Measurements from ENCODE around the gene FAN1.

FAN1 gene

DNA sequence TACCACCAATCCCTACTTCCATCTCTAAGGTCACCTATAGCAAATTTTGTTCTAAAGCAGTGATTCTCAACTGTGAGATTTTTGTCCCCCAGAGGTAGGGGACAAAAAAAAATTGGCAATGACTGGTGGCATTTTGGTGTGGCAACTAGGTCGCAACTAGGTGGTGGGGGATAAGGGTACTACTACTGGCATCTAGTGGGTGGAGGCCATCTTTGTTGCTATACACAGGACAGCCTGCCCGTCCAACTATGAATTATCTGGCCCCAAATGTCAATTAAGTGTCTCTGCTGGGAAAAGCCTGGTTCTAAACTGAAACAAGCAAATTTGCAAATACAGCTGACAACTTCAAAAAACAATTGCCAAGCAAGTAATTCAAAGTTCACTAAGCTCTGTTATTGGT is 86.3 kb downstream of the FAN1 start:
- Histone ChIP-seq H3K36me3 (ENCODE audit: control insufficient read depth, insufficient read depth, low read length) (peaks cover 26% of the 10 kb centered on the region), H3K4me1 (ENCODE audit: control insufficient read depth, insufficient read depth, low read length) (0 out of 2 replicates have a peak, but pooled peaks cover 3% of the 10 kb centered on the region), H3K4me3 (ENCODE audit: low read depth, low read length) (peak overlapping the region; percentile 96), H3K27me3 (ENCODE audit: control insufficient read depth, insufficient read depth, low read length) (no peaks in the 10 kb centered on the region), H3K9ac (ENCODE audit: low read length) (no peak overlapping the region), H3K9me3 (ENCODE audit: control insufficient read depth, insufficient read depth, low read depth, low read length) (no peaks in the 10 kb centered on the region), H3K27ac (ENCODE audit: low read depth, low read length) (no peak overlapping the region)

DNA sequence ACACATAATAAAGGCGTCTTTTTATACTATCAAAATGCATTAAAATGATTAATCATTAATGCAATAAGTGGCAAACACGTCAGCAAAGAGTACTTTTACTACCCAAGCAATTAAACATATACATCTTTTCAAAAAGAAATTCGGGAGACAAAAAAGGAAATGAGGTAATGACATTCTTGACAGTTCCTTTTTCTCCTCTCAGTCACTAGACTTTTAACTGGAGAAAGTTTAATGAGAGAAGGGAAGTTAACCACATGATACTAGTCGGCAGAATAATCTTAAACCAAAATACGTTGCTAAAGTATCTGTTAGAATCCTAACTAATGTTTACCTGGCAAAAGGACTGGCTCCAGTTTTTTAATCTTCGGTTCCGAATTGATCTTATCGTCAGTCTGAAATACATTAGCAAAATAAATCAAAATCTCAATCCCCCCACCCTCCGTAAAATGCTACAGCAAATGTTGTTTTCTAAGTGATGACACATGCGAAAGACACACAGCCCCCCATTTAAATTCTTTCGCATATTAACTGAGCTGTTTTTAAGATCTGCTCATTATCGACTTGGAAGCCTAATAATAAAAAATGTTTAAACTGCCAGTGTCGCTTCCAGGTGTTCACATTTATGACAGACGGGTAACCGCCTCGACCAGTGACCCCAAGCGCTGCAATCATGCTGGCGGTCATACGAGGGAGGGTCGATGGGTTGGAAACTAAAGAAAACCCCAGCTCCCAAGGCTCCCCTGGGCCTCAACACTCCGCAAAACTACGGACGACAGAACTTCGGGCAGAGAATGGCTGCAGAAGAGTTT is 86.9 kb downstream of the FAN1 start:
- peak overlapping the region; percentile 96 for H3K4me3 ChIP-seq (ENCODE audit: low read depth, low read length)
- no peaks in the 10 kb centered on the region for H3K27me3 ChIP-seq (ENCODE audit: control insufficient read depth, insufficient read depth, low read length)
- peak overlapping the region; percentile 93 for H3K9ac ChIP-seq (ENCODE audit: low read length)
- peaks cover 20% of the 10 kb centered on the region for H3K36me3 ChIP-seq (ENCODE audit: control insufficient read depth, insufficient read depth, low read length)
- peak overlapping the region; percentile 79 for H3K27ac ChIP-seq (ENCODE audit: low read depth, low read length)
- 0 out of 2 replicates have a peak, but pooled peaks cover 3% of the 10 kb centered on the region for H3K4me1 ChIP-seq (ENCODE audit: control insufficient read depth, insufficient read depth, low read length)
- H3K9me3 ChIP-seq (ENCODE audit: control insufficient read depth, insufficient read depth, low read depth, low read length) = no peaks in the 10 kb centered on the region

DNA sequence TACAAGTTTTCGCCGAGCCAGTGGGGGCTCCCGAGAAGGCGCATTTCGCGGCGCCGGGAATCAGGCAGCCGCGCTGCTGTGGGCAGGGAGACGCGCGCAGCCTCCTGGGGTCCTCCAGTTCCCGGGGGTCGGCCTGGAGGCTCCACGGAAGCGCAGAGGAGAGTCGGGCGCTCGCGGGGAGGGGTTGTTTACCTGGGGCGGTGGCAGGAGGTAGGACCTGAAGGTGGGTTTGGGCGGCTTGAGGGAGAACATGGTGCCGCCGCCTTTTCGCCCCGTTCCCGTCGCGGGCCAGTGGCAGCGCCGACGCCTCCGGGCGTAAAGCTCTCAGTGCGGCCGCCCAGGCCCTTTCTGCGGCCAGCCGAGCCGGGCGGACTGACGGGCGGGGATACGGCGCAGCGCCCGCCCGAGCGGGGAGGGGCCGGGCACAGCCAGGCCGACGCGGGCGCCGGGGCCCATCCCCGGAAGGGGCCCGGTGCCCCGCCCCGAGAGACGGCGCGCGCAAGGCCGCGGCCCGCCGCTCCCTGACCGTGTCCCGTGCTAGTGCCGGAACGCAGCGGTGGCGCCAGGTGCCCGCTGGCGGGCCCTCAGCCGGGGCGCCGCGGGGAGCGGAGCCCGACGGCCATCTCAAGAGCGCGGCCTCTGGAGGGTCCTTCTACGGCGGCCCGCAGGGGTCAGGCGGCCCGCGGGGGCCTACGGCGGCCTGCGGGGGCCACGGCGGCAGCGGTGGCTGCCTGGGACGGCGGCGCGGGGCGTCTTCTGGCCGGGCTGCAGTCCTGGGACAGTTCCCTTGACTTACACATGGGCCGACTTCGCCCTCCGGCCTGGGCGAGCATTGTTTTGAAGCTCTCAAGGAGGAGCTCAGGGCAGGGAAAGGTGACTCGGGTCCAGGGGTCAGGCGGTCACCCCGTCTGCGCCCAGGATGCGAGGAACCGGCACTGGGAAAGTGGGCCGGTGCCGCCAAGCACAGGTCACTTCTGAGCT is 87.8 kb downstream of the FAN1 start, which contains the start of gene MTMR10:
TSS of gene MTMR10 (minus strand) at position 374 of the 981 bp plus-strand sequence. CDS start at position 252, 122 bp downstream.
- H3K27me3 ChIP-seq (ENCODE audit: control insufficient read depth, insufficient read depth, low read length) = no peaks in the 10 kb centered on the region
- peaks cover 13% of the 10 kb centered on the region for H3K36me3 ChIP-seq (ENCODE audit: control insufficient read depth, insufficient read depth, low read length)
- peak within 1 kb of the TSS; percentile 96 for H3K4me3 ChIP-seq (ENCODE audit: low read depth, low read length)
- H3K4me1 ChIP-seq (ENCODE audit: control insufficient read depth, insufficient read depth, low read length) = 0 out of 2 replicates have a peak, but pooled peaks cover 3% of the 10 kb centered on the region
- H3K9me3 ChIP-seq (ENCODE audit: control insufficient read depth, insufficient read depth, low read depth, low read length) = no peaks in the 10 kb centered on the region
- H3K9ac ChIP-seq (ENCODE audit: low read length) = peak within 1 kb of the TSS; percentile 93
- peak within 1 kb of the TSS; percentile 80 for H3K27ac ChIP-seq (ENCODE audit: low read depth, low read length)

DNA sequence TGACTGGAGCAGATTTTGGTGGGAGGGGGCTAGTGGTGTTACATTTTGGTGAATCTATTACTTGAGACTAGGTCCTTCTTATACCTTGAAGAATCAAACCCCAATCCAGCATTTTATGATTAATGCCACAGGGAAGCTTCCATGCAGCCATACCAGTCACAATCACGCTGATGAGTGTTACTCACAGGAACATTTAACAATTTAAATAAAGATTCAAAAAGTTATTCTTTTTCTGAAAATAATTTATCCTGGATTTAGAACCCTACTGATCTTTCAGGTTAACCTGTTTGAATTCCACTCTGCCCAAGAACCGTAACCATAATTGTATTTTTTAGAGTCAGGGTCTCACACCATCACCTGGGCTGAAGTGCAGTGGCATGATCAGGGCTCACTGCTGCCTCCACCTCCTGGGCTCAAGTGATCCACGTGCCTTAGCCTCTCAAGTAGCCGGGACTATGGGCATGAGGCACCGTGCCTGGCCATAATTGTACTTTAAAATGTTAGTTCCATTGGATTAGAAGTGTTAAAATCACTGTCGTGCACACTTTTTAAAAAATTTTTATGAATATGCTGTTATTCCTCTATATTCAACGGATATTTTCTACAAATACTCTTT is 88.6 kb downstream of the FAN1 start:
- Histone ChIP-seq H3K4me3 (ENCODE audit: low read depth, low read length) (peak overlapping the region; percentile 96), H3K9ac (ENCODE audit: low read length) (peak overlapping the region; percentile 93), H3K36me3 (ENCODE audit: control insufficient read depth, insufficient read depth, low read length) (peaks cover 5% of the 10 kb centered on the region; the same call in 1 of the 2 replicates), H3K9me3 (ENCODE audit: control insufficient read depth, insufficient read depth, low read depth, low read length) (no peaks in the 10 kb centered on the region; the same call in 1 of the 2 replicates), H3K4me1 (ENCODE audit: control insufficient read depth, insufficient read depth, low read length) (0 out of 2 replicates have a peak, but pooled peaks cover 3% of the 10 kb centered on the region), H3K27ac (ENCODE audit: low read depth, low read length) (peak overlapping the region; percentile 80; the same call in 1 of the 2 replicates), H3K27me3 (ENCODE audit: control insufficient read depth, insufficient read depth, low read length) (no peaks in the 10 kb centered on the region)

All from HUES6 (cell line).